Progenitor cell of endocrine pancreas (in vitro differentiated cells): ENCODE results near the gene PCDHGA1. TPM values are rescaled to one million over a fixed set of nuclear protein-coding genes. Genes with fewer than 3 reads are reported as not detected.

Experiments used
- DNase-seq: peaks from one replicate; pipeline ENCODE4 v3.0.0; 2021; ENCODE audit warnings: low spot score; ENCODE audit not compliant: unreplicated experiment
- H3K27ac Mint-ChIP-seq: 2 replicates; pipeline ENCODE4 v1.8.0; 2021; ENCODE audit warnings: mild to moderate bottlenecking, moderate library complexity, mixed read lengths
- H3K27me3 Mint-ChIP-seq: 2 replicates; pipeline ENCODE4 v1.8.0; 2021; ENCODE audit warnings: mixed read lengths
- H3K36me3 Mint-ChIP-seq: 2 replicates; pipeline ENCODE4 v1.8.0; 2022; ENCODE audit warnings: mixed read lengths; ENCODE audit not compliant: insufficient read depth
- H3K4me1 Mint-ChIP-seq: 2 replicates; pipeline ENCODE4 v1.8.0; 2021; ENCODE audit warnings: low read depth, mixed read lengths
- H3K4me3 Mint-ChIP-seq: 2 replicates; pipeline ENCODE4 v1.8.0; 2021; ENCODE audit warnings: low read depth, mild to moderate bottlenecking, moderate library complexity, mixed read lengths
- H3K9me3 Mint-ChIP-seq: 2 replicates; pipeline ENCODE4 v1.8.0; 2021; ENCODE audit warnings: low read depth, mixed read lengths
- total RNA-seq: library from RNA; stranded (reverse); gene quantifications from 2 replicates; pipeline ENCODE4 v1.2.1, GENCODE V29; 2021
- TF ChIP-seq, protein P1 (sequence below): fragments of 200-600 bp; sonication (generic); IDR thresholded peaks from one replicate; pipeline ENCODE4 v1.5.0; 2021; ENCODE audit warnings: antibody characterized with exemption, mild to moderate bottlenecking; ENCODE audit not compliant: unreplicated experiment

The PCDHGA1 gene
- total RNA-seq, 1 donor from 2014 or later, result 1.3 TPM

- no peak for DNase-seq
- H3K36me3 Mint-ChIP-seq, result peaks cover 27% of the 10 kb centered on the region
- TF ChIP-seq, protein P1, sequence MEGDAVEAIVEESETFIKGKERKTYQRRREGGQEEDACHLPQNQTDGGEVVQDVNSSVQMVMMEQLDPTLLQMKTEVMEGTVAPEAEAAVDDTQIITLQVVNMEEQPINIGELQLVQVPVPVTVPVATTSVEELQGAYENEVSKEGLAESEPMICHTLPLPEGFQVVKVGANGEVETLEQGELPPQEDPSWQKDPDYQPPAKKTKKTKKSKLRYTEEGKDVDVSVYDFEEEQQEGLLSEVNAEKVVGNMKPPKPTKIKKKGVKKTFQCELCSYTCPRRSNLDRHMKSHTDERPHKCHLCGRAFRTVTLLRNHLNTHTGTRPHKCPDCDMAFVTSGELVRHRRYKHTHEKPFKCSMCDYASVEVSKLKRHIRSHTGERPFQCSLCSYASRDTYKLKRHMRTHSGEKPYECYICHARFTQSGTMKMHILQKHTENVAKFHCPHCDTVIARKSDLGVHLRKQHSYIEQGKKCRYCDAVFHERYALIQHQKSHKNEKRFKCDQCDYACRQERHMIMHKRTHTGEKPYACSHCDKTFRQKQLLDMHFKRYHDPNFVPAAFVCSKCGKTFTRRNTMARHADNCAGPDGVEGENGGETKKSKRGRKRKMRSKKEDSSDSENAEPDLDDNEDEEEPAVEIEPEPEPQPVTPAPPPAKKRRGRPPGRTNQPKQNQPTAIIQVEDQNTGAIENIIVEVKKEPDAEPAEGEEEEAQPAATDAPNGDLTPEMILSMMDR, result no peak
- H3K9me3 Mint-ChIP-seq, result no peaks in the 10 kb centered on the region
- H3K4me3 Mint-ChIP-seq, result no peak overlapping the region
- no peak overlapping the region for H3K27ac Mint-ChIP-seq
- H3K27me3 Mint-ChIP-seq, result no peaks in the 10 kb centered on the region
- peaks cover 20% of the 10 kb centered on the region for H3K4me1 Mint-ChIP-seq
Measured at GRCh38 chr5:141522301-141522700, 192.0 kb downstream of the PCDHGA1 start.

DNA sequence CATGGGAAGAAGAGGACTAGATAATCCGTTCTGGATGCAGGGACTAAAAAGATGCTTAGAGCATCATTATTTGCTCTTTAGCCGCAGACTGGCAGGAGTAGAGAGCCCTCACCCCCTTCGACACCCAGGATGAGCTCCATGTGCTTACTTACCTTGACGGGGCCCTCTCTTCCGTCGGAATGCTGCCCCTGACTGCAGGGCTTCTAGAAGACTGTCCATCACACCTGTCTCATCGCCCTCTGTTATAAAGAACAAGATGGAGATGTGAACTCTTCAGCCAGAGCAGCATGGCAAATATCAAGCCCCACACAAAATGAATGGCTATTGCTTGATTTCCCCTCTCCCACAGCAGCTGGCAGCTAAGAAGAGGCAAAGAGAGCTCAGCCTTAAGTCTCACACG is 193.7 kb downstream of the PCDHGA1 start:
- DNase-seq, result no peak
- H3K4me1 Mint-ChIP-seq, result peaks cover 20% of the 10 kb centered on the region
- H3K4me3 Mint-ChIP-seq, result no peak overlapping the region
- H3K9me3 Mint-ChIP-seq, result no peaks in the 10 kb centered on the region
- peaks cover 35% of the 10 kb centered on the region for H3K36me3 Mint-ChIP-seq
- no peaks in the 10 kb centered on the region for H3K27me3 Mint-ChIP-seq
- TF ChIP-seq, protein P1, result no peak
- peak overlapping the region; percentile 92 for H3K27ac Mint-ChIP-seq

GRCh38 chr5:141524604-141525597 is 194.6 kb downstream of the PCDHGA1 start:
- TF ChIP-seq, protein P1, result peak; percentile 100
- no peaks in the 10 kb centered on the region for H3K9me3 Mint-ChIP-seq
- peaks cover 30% of the 10 kb centered on the region for H3K36me3 Mint-ChIP-seq
- peak overlapping the region; percentile 92 for H3K27ac Mint-ChIP-seq
- peaks cover 20% of the 10 kb centered on the region for H3K4me1 Mint-ChIP-seq
- H3K4me3 Mint-ChIP-seq, result no peak overlapping the region
- no peaks in the 10 kb centered on the region for H3K27me3 Mint-ChIP-seq
- peak; percentile 77 for DNase-seq

DNA sequence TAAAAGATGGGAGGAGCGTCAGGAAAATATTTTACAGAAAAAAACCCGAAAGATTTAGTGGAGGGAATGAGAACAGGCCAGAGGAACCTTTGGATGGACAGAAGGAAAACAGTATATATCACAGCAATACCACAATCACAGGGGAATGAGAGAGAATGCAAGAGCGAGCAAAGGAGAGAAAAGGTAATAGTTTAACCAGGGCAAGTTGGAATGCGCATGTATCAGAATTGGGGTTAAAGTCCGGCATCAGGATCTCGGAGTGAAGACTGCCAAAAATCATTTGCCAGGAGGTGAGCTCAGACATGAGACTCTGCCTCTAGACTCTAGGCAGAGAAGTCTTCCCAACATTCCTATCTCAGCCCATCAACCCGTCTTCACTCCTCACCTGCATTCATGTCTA is 195.3 kb downstream of the PCDHGA1 start:
- Mint-ChIP-seq H3K4me3 (no peak overlapping the region), H3K9me3 (no peaks in the 10 kb centered on the region), H3K27me3 (no peaks in the 10 kb centered on the region), H3K36me3 (peaks cover 28% of the 10 kb centered on the region), H3K27ac (peak overlapping the region; percentile 92), H3K4me1 (peaks cover 20% of the 10 kb centered on the region)
- no peak for DNase-seq
- TF ChIP-seq, protein P1, result no peak

GRCh38 chr5:141527426-141527825 is 197.1 kb downstream of the PCDHGA1 start:
- DNase-seq, result no peak
- TF ChIP-seq, protein P1, result no peak
- peaks cover 25% of the 10 kb centered on the region for H3K36me3 Mint-ChIP-seq
- H3K27me3 Mint-ChIP-seq, result no peaks in the 10 kb centered on the region
- peaks cover 18% of the 10 kb centered on the region for H3K4me1 Mint-ChIP-seq
- no peaks in the 10 kb centered on the region for H3K9me3 Mint-ChIP-seq
- H3K4me3 Mint-ChIP-seq, result no peak overlapping the region
- H3K27ac Mint-ChIP-seq, result no peak overlapping the region
